HG03066 (cell line): ENCODE data around the gene METRNL.

Experiments used
- ATAC-seq: cut with Tn5 transposase; IDR thresholded peaks from one replicate; pipeline ENCODE4 v1.9.1; 2021; ENCODE audit warnings: low read depth; ENCODE audit not compliant: unreplicated experiment

The METRNL gene

GRCh38 chr17:83103200-83103942 lies 24.0 kb downstream of the METRNL start:
- no peak for ATAC-seq

- ATAC-seq: no peak
Observed at GRCh38 chr17:83103943-83104311, 24.5 kb downstream of the METRNL start.

GRCh38 chr17:83104577-83105505 lies 25.4 kb downstream of the METRNL start:
- no peak for ATAC-seq

GRCh38 chr17:83105512-83105911 lies 26.1 kb downstream of the METRNL start:
- no peak for ATAC-seq

- ATAC-seq: no peak
Observed at GRCh38 chr17:83106056-83106588, 26.7 kb downstream of the METRNL start.

- ATAC-seq: no peak
Observed at GRCh38 chr17:83106913-83107655, 27.7 kb downstream of the METRNL start.

GRCh38 chr17:83107656-83108048 lies 28.2 kb downstream of the METRNL start:
- no peak for ATAC-seq

GRCh38 chr17:83108709-83109108 lies 29.3 kb downstream of the METRNL start:
- ATAC-seq: no peak

GRCh38 chr17:83109386-83109785 lies 30.0 kb downstream of the METRNL start:
- no peak for ATAC-seq

- no peak for ATAC-seq
Observed at GRCh38 chr17:83109793-83110645, 30.6 kb downstream of the METRNL start.

- no peak for ATAC-seq
Observed at GRCh38 chr17:83110735-83111134, 31.3 kb downstream of the METRNL start.

GRCh38 chr17:83111516-83112282 lies 32.3 kb downstream of the METRNL start:
- ATAC-seq: no peak

GRCh38 chr17:83113381-83113780 lies 34.0 kb downstream of the METRNL start:
- no peak for ATAC-seq

- ATAC-seq: no peak
Observed at GRCh38 chr17:83113792-83114191, 34.4 kb downstream of the METRNL start.

GRCh38 chr17:83114706-83115105 lies 35.3 kb downstream of the METRNL start:
- ATAC-seq: no peak

- ATAC-seq: no peak
Observed at GRCh38 chr17:83115202-83115651, 35.8 kb downstream of the METRNL start.

- no peak for ATAC-seq
Observed at GRCh38 chr17:83115832-83116231, 36.4 kb downstream of the METRNL start.

GRCh38 chr17:83116311-83116771 lies 36.9 kb downstream of the METRNL start:
- ATAC-seq: no peak
